WTC11 (cell line): ENCODE measurements around the gene CHST11.

ENCODE experiments used
- ATF1 ChIP-seq: sonication (generic); formaldehyde crosslinking; IDR thresholded peaks from 2 replicates; pipeline ENCODE4 v1.8.1; 2023; ENCODE audit warnings: mild to moderate bottlenecking, moderate library complexity, missing genetic modification reagents
- JUN ChIP-seq: sonication (generic); formaldehyde crosslinking; IDR thresholded peaks from 2 replicates; pipeline ENCODE4 v1.8.0; 2023; ENCODE audit warnings: mild to moderate bottlenecking, missing genetic modification reagents
- TF ChIP-seq, protein P1 (sequence below): sonication (generic); formaldehyde crosslinking; IDR thresholded peaks from 2 replicates; pipeline ENCODE4 v1.8.0; 2023; ENCODE audit warnings: mild to moderate bottlenecking, missing genetic modification reagents
- TF ChIP-seq, protein P2 (sequence below): fragments of 200-600 bp; IDR thresholded peaks from 2 replicates; pipeline ENCODE4 v1.8.0; 2022; ENCODE audit warnings: antibody characterized with exemption

DNA sequence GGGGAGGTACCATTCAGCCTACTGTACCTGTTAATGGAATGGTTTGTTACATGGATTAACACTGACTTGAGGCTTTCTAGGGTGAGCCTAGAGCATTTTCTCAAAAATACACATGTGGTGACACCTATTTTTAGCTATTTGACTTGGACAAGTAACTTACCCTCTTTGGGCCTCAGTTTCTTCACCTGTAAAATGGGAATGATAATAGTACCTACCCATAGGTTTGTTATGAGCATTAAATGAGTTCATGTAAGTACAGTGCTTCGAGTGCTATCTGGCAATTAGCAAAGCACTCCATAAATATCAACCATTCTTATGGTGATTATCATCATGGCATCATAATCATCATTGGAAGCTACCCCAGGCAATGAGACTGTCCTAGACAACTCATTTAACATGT is 216.5 kb downstream of the CHST11 start:
- TF ChIP-seq, protein P1, sequence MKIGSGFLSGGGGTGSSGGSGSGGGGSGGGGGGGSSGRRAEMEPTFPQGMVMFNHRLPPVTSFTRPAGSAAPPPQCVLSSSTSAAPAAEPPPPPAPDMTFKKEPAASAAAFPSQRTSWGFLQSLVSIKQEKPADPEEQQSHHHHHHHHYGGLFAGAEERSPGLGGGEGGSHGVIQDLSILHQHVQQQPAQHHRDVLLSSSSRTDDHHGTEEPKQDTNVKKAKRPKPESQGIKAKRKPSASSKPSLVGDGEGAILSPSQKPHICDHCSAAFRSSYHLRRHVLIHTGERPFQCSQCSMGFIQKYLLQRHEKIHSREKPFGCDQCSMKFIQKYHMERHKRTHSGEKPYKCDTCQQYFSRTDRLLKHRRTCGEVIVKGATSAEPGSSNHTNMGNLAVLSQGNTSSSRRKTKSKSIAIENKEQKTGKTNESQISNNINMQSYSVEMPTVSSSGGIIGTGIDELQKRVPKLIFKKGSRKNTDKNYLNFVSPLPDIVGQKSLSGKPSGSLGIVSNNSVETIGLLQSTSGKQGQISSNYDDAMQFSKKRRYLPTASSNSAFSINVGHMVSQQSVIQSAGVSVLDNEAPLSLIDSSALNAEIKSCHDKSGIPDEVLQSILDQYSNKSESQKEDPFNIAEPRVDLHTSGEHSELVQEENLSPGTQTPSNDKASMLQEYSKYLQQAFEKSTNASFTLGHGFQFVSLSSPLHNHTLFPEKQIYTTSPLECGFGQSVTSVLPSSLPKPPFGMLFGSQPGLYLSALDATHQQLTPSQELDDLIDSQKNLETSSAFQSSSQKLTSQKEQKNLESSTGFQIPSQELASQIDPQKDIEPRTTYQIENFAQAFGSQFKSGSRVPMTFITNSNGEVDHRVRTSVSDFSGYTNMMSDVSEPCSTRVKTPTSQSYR (CRISPR knock-in tag), result no peak
- no peak for TF ChIP-seq JUN
- TF ChIP-seq, protein P2, sequence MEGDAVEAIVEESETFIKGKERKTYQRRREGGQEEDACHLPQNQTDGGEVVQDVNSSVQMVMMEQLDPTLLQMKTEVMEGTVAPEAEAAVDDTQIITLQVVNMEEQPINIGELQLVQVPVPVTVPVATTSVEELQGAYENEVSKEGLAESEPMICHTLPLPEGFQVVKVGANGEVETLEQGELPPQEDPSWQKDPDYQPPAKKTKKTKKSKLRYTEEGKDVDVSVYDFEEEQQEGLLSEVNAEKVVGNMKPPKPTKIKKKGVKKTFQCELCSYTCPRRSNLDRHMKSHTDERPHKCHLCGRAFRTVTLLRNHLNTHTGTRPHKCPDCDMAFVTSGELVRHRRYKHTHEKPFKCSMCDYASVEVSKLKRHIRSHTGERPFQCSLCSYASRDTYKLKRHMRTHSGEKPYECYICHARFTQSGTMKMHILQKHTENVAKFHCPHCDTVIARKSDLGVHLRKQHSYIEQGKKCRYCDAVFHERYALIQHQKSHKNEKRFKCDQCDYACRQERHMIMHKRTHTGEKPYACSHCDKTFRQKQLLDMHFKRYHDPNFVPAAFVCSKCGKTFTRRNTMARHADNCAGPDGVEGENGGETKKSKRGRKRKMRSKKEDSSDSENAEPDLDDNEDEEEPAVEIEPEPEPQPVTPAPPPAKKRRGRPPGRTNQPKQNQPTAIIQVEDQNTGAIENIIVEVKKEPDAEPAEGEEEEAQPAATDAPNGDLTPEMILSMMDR, result no peak
- no peak for TF ChIP-seq ATF1 (CRISPR knock-in tag)
